NCI-H2227 treated with DMSO at 0.1 percent for 48 hours (cell line): ENCODE measurements around the gene IFNA13.
"Not testable (repeated sequence)": the region's sequence is repeated elsewhere in the genome, so short reads cannot be mapped to it uniquely, and the experiment has no call there.

ENCODE experiments used
- DNase-seq: peaks from one replicate; lab custom pipeline; 2025; lab: John Stamatoyannopoulos, UW

The IFNA13 gene

DNA sequence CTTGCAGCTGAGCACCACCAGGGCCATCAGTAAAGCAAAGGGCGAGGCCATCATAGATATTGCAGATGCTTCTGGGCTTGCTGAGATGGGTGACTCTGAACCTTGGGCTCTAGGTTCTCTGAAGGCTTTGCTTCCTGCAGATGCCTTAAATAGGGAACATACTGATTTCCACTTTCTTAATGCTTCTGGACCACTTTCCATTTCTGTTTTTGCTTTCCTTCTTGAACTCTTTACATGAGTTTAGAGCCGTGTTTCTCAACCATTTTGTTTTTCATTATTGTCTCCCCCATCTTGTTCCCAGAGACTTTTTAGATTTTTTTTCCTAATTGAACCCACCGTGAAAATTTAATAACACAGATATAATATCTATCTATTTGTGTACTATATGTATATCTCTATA is at the start of gene IFNA13:
IFNA13 (minus strand) TSS at position 101 of the 400 bp plus-strand sequence; CDS start at position 54, 47 bp downstream.
- DNase-seq = no peak

DNA sequence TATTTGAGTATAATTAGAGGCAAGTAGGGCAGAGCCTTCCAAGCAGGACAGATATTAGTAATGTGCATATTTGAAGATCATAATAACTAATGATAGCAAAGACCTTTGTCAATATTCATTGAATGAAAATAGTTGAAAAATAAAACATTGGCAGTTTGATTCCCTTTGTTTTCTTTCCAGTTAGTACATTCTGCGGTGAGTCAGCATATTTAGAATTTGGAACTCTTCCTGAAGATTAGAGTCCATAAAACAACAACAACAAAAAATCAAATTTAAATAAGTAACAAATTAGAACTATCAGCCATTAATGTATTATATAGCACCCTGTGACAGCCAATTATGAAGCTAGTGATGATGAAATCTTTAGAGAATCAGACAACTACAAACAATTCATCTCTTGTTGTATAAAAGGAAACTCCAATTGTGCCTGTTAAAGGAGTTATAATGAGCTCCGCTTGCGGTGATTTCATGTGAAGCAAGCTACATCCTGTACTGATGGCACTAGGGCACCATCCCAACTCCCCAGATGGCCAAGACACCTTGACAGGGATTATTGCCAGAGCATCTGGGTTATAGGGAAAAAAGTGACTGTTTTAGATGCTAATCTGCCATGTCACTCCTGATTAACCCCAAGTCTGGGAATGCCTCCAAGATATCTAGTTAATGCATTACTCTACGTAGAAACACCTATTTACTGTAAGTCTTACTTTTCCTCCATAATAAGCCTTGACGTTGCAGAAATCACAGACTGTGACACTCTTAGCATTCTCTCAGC is 47.8 kb upstream of the IFNA13 start:
- DNase-seq = no peak

DNA sequence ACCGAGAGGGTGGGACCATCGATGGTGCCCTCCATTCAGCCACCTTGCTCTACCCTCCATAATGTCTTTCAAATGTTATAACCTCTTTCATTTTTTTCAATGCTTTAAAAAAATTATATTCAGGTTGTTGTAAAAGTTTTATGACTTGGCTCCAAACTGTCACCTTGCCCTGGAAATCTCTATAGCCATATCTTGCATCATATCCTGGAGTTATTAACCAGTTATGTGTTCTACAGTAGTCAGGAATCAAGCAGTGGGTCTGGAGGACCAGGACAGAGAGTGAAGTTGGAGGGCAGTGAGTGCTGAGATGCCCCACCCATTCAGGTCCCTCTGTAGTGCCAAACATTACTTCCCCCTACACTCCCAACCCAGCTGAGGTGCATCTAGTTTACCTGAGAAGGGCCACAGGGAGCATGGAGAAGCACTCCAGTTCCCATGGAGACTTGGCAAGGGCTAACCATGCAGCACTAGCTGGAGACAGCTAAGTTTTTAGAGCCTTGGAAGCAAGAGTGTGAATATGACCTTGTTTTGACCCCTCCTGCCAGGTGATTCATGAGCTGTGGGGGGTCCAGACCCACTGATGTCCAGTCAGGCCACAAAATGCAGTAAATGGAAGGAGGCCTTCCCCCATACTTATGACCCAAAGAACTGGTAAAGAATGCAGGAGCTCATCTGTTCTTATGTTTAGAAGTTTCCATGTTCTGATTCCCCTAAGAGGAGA is 46.5 kb upstream of the IFNA13 start:
- no peak for DNase-seq

DNA sequence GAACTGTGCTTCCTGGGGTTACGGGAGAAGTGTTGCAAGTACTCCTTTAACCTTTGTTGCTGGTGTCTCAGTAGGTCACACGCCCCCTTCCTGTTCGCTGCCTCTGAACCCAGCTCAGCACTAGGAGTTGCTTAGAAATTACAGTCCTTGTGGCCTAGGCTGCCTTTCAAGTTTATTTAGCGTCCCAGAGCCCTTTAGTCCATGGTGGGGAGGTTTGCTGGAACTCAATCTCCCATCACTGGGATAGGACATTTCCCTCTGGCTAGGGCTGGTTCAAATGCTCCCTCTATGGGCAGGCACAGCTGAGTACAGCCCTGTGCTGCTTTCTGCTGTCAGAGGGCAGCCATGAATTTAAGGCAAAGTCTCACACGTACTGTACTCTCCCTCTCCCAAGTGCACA is 45.8 kb upstream of the IFNA13 start:
- DNase-seq = no peak

DNA sequence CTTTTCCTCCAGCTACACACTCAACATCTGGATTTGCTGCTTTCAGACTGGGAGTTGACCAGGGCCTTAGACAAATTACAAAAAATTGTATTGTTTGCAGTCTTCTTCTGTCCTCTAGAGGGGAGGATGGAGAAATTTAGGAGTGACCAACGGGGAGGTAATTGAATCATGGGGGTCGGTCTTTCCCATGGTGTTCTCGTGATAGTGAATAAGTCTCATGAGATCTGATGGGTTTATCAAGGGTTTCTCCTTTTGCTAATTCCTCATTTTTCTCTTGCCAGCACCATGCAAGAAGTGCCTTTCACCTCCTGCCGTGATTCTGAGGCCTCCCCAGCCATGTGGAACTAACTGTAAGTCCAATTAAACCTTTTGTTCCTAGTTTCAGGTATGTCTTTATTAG is 45.3 kb upstream of the IFNA13 start:
- no peak for DNase-seq

DNA sequence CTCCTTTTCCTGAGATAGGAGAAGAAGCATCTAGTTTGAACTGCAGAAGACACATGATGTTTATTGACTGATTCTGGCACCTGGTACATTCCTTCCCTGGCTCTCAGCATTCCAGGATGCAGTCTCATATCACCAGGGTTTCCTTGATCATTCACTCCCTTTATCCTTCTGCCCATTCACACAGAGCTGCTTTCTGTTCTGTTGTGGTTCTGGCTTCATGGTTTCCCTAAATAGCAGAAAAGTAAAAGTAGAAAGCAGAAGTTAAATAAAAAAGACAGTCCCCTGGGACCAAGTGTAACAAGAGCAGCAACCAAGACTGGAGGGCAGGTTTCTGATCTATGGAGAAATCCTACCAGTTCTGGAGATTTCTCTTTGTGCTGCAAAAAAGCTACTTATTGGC is 44.2 kb upstream of the IFNA13 start:
- no peak for DNase-seq

DNA sequence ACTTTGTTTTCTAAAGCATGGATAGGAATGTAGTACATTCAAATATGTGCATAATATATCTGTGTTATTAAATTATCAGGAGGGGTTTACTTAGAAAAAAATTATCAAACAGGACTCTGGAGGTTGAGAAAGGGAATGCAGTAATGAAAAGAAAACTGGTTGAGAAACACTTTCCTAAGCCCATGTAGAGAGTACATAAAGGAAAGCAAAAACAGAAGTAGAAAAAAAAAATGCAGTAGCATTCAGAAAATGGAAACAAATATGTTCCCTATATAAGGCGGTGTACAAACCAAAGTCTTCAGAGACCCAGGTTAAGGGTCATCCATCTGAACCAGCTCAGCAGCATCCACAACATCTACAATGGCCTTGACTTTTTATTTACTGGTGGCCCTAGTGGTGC is 41.0 kb upstream of the IFNA13 start, which contains the start of gene IFNA8:
IFNA8 (plus strand) TSS at position 301 of the 400 bp plus-strand sequence; CDS start at position 361, 60 bp downstream.
- no peak for DNase-seq

DNA sequence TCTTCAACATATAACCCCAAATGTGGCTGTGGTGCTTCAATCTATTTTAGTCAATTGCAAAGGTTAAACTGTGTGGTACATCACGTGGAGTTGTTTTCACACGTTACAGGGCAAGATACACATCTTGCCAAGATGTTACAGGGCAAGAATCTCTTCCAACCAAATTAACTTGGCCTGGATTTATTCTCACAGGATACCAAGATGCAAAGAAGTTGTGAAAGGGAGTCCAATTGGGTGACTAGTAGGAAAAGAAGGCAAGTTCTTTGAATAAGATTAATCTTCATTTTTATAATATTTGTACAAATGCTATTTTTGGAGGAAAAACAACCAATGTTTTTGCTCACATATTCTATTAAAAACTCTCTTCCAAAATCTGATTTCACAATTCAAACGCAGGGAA is 36.3 kb upstream of the IFNA13 start:
- DNase-seq = no peak

DNA sequence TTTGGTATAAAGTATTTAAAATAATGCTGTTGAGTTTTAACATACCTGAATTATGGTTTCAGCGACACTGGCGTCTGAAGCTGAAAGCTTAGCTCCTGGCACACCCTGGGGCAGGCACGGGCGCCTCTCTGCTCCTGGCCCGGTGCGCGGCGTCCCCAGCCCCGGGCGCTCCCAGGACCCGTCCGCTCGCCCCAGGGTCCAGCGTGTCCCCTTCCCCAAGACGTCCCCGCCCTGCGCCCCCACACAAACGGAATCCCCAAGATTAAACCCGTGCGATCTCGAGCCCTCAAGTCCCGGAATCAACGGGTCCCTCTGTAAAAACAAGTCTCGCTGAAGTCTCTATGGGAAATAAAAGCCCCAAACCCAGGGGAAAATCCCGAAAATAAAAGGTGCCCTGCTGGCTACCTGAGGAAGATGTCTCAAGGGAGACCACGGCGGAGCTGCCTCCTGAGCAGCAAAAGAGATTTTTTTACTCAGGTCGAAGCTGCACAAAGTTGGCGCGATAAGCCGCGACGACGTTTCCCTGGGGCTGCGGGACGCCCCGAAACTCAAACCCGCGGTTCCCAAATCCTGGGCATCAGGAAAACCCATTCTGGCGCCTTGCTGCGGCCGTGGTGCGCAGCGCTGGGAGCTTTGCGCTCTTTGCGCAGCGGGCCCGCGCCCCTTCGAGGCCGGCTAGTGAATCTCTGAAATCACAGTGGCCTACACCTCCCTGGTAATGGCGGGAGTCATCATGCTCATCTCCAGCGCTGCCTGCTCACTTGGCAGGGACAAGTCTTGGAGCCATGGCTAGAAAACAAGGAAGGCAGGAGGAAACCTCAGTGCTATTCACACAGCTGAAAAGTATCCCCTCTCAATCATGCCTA is 34.8 kb upstream of the IFNA13 start:
- DNase-seq = no peak

DNA sequence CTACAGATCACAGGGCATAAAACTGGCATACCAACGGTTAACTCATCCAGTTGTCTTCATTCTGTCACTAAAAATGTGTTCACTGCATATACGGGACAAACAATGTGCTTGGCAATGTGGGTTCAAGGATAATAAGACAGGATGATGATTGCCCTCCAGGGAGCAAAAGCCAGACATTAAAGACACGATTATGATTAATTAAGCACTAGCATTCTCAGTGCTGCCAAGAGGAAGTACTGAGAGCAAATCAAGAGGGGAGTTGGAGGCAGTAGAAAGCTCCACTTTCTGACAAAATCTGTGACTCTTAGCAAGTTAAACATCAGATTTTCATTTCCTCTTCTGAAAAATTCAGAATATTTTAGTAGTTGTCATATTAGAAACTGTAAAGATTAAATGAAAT is 32.1 kb upstream of the IFNA13 start:
- DNase-seq = no peak

DNA sequence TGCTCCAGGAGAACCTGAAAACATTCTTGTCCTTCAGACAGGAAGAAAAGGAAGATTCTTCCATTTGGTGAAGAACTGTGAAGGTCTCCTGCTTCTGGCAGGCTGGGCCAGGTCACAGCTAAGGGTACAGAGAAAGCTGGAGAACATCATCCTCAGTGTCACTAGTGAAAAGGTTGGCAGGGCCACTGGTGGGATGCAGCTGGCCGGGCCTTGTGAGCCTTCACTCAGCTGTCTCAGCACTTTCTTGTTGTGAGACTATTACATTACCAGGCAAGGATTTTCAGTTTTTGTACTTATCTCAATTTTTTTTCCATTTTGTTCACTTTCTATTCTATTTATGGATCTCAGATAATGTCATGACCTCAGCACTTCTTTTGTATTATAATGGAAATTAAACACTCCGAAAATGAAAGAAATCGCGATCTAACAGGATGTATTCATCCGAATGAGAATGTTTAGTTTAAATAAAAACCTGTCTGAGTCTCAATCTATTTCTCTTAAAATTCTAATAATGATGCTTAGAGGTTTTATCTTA is 31.2 kb upstream of the IFNA13 start:
- no peak for DNase-seq

DNA sequence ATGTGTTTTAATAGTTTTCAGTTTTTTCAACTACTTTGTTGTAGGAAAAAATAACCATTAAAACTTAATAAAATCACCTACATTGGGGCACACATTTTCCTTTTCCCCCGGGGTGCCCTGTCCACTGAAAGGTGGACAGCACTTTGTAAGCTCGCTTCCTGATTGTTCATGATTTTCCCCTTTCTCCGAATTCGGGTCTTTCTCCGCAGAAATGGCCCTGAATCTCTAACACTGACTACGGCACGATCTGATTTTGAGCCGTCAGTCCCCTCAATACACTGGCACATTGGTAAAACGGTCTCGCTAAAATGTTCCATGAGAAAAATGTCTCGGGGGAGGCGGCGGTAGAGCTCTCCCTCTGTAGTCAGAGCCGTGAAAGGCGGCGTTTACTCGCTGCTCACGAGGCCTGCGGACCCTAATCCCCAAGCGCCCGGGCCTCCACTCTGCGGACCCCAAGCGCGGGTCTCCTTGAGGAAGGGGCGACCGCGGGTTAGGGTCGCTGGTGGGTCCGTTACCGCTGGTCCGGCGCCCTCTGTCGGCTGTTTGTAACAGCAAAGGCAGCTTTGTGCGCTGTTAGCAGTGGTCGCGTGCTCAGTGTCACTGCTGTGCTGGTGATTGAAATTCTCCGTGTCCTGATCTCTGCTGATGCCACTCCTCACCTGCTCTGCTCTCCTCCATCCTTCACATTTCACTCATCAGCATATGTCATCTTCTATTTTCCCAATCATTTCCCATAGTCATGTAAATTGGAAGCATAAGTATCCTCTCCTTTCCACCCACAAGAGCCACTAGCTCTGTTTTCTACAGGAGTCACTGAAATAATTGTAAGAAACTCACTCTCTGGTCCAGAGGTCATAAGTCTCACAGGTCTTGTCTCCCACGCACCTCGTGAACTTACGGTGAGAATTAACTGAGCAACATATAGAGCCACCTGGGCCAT is 28.2 kb upstream of the IFNA13 start:
- DNase-seq = no peak

DNA sequence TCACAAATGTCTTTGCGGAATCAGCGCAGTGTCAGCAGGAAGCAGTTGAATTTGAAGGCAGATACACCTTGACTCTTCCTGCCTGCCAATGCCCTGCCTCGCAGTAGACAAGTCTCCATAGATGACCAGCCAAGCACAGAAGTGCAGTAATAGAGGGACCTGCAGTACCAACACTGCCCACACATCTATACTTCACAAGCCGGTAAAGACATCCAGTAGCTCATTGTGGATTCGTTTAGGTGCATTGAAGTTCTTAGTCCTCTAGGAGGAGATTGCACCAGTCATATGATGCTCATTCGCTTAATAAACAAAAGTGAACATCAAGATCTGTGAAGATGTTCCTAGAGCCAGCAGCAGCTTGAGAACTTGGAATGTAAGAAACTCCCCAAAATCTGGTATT is 24.4 kb upstream of the IFNA13 start:
- DNase-seq = no peak

DNA sequence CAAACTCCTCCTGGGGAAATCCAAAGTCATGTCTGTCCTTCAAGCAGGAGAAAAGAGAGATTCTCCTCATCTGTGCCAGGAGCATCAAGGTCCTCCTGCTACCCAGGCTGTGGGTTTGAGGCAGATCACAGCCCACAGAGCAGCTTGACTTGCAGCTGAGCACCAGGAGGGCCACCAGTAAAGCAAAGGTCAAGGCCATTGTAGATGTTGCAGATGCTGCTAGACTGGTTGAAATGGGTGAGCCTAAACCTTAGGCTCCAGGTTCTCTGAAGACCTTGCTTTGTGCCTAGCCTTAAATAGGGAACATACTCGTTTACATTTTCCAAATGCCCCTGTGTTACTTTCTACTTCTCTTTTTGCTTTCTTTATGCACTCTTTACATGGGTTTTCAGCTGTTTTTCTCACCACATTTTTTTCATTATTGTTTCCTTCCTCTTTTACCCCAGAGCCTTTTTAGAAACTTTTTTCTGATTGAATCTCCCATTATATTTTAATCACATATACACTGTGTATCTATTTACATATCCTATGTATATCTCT is 17.3 kb upstream of the IFNA13 start, which contains the start of gene IFNA2:
IFNA2 (minus strand) TSS at position 268 of the 540 bp plus-strand sequence; CDS start at position 199, 69 bp downstream.
- DNase-seq = no peak

DNA sequence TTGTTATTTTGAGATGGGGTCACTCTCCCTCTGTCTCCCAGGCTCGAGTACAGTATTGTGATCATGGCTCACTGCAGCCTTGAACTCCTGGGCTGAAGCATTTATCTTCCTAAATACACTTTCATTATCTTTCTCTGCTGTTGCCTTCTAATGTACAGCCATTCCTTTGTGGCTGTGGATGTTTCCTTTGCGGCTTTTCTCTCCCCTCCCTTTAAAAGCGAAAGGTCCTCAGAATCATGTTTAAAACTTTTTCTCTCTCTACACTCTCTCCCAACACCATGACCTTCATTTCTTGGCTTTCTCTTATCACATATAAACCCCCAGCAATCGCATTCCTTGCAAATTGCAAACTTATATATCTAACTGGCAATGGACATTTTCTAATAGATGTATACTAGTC is 15.8 kb upstream of the IFNA13 start:
- no peak for DNase-seq

DNA sequence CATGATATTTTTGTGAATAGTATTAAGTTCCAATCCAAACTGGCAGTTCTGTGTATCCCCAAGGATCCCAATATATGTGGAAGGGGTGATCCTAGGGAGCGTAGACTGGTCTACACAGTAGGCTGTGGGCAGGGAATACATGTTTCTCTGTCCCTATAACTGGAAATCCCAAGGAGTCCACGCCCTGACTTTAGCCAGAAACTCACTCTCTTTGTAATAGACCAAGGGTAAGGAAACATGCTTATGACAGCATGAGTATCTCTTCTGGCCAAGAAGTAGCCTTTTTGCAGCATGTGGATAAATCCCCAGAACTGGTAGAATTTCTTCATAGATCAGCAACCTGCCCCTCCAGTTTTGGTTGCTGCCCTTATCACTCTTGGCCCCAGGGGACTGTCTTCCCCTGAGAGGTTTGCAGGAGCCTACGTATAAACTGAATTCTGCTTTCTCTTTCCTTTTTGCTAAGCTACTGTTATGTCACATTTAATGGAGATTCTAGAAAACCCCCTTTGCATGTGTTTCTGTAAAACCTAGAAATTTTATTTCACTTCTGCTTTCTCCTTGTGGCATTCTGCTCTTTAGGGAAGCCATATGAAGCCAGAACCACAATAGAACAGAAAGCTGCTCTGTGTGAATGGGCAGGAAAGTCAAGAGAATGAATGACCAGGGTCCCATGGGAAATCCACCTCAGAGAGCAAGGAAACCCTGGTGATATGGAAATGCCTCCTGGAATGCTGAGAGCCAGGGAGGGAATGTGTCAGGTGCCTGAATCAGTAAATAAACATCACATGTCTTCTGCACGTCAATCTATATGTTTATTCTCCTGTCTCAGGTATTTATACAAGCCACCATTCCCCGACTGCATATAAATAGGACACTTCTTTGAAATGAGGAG is 13.8 kb upstream of the IFNA13 start:
- DNase-seq = no peak

DNA sequence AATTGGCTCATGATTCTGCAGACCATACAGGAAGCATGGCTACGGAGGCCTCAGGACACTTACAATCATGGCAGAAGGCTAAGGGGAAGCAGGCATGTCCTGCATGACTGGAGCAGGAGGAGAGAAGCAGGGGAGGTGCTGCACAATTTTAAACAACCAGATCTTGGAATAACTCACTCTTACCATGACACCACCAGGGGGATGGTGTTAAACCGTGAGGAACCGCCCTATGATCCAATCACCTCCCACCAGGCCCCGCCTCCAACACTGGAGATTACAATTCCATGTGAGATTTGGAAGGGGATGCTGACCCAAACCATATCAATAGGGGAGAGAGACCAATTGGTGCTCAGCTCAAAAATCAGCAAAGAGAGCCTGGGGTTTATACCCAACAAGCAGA is 3.6 kb upstream of the IFNA13 start:
- not testable (repeated sequence) for DNase-seq

DNA sequence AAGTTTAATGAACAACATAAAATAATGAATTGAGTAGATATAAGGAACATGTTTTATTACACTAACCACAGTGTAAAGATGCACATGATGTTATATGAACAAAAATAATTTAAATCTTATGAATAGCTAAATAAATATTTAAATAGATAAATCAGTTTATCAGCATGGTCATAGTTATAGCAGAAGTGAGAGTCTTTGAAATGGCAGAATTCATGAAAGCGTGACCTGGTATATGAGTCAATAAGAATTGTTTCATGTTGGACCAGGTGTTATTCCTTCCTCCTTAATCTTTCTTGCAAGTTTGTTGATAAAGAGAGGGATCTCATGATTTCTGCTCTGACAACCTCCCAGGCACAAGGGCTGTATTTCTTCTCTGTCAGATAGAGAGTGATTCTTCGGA is 688 bp downstream of the IFNA13 start:
- DNase-seq = not testable (repeated sequence)

DNA sequence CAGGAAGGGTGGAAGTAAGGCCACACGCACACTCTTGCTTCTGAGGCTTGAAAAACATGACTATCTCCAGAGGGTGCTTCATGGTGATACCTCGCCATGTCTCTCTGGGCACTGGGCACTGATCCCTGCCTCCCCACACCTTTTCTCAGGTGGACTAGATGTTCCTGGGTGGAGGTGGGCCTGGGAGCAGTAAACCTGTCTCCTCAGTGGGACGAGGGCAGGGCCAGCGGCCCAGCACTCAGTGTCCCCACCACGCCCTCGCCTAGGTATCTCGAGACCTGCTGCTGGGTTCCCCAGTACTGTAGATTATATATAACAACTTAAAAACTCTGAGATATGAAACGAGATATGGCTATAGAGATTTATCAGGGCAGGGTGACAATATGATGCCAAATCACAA is 5.6 kb downstream of the IFNA13 start:
- no peak for DNase-seq
